Uterus (tissue), 4 donors: Measurements from ENCODE around the gene PLXNA4. TPM values are rescaled to one million over a fixed set of nuclear protein-coding genes. Genes with fewer than 3 reads are reported as not detected.

Experiments
- DNase-seq, 2 donors: peaks; one replicate each; pipeline ENCODE4 v3.0.0-alpha.2; 2019 to 2020
- H3K27ac ChIP-seq, 2 donors: fragments of 200-600 bp; sonication (generic); 1 replicate in 1 of 2; 2 replicates in 1 of 2; pipeline ENCODE4 v1.5.1; 2016 to 2018
- H3K27me3 ChIP-seq, 2 donors: fragments of 200-600 bp; sonication (generic); one replicate each; pipeline ENCODE4 v1.5.1; 2018 to 2019; ENCODE audit warnings: control low read depth in 1 of 2
- H3K36me3 ChIP-seq, 2 donors: fragments of 200-600 bp; sonication (generic); one replicate each; pipeline ENCODE4 v1.5.1; 2019; ENCODE audit warnings: control low read depth in 1 of 2
- H3K4me1 ChIP-seq, 2 donors: fragments of 200-600 bp; sonication (generic); one replicate each; pipeline ENCODE4 v1.5.1; 2018 to 2019; ENCODE audit warnings: control low read depth in 1 of 2
- H3K4me3 ChIP-seq, 2 donors: fragments of 200-600 bp; sonication (generic); 1 replicate in 1 of 2; 2 replicates in 1 of 2; pipeline ENCODE4 v1.5.1; 2018 to 2019; ENCODE audit warnings: mild to moderate bottlenecking in 1 of 2
- H3K9me3 ChIP-seq, 2 donors: fragments of 200-600 bp; sonication (generic); one replicate each; pipeline ENCODE4 v1.5.1; 2019; ENCODE audit warnings: control low read depth in 1 of 2
- CTCF ChIP-seq, 4 experiments: fragments of 200-600 bp in 2 of 4; fragments of 450-650 bp in 2 of 4; sonication (generic) in 2 of 4; IDR thresholded peaks; one replicate each; pipeline ENCODE4 v1.5.1; 2016 to 2019; ENCODE audit warnings: antibody characterized with exemption in 4 of 4, mild to moderate bottlenecking in 2 of 4, moderate library complexity in 1 of 4
- POLR2A ChIP-seq, 2 donors: fragments of 450-650 bp; IDR thresholded peaks; one replicate each; pipeline ENCODE4 v1.6.1; 2016; ENCODE audit warnings: antibody characterized with exemption in 2 of 2, mild to moderate bottlenecking in 1 of 2, moderate library complexity in 1 of 2
- intact Hi-C: fragments of 100-400 bp; cut with DNase I; formaldehyde crosslinking; loops from one replicate; pipeline ENCODE4 v1.15.1; 2023; ENCODE audit warnings: low total_unique reads
- total RNA-seq, 4 donors: library from RNA; depleted of rRNA in 3 of 4; stranded (reverse); fragments of >200 nt in 3 of 4; gene quantifications; one replicate each; pipeline versions ENCODE4 v1.1.0 to v1.2.4, GENCODE V29; 2014 to 2023
- donor health status: DM: yes; HTN: yes; CAD: no.

The PLXNA4 gene
- total RNA-seq, 4 donors from 2014 or later: 4.1 to 16.5 (median 7.7) TPM

- TF ChIP-seq POLR2A (IDR thresholded peaks at IDR 0.05) (no peak), CTCF (IDR thresholded peaks at IDR 0.05) (no peak)
- DNase-seq: no peak
- no peaks in the 10 kb centered on the region for H3K4me1 ChIP-seq
- no peaks in the 10 kb centered on the region for H3K27me3 ChIP-seq
- no peak overlapping the region for H3K27ac ChIP-seq
- H3K4me3 ChIP-seq: no peak overlapping the region
- intact Hi-C loops: no loop called here
- H3K9me3 ChIP-seq: no peaks in the 10 kb centered on the region
- no peaks in the 10 kb centered on the region for H3K36me3 ChIP-seq
Measured at GRCh38 chr7:132455378-132455777, 120.9 kb downstream of the PLXNA4 start.

- TF ChIP-seq POLR2A (IDR thresholded peaks at IDR 0.05): no peak
- no peak for TF ChIP-seq CTCF (IDR thresholded peaks at IDR 0.05)
- no peaks in the 10 kb centered on the region for H3K9me3 ChIP-seq
- H3K36me3 ChIP-seq: no peaks in the 10 kb centered on the region
- no peaks in the 10 kb centered on the region for H3K27me3 ChIP-seq
- no peak overlapping the region for H3K4me3 ChIP-seq
- DNase-seq: no peak
- no peak overlapping the region for H3K27ac ChIP-seq
- H3K4me1 ChIP-seq: no peaks in the 10 kb centered on the region
- intact Hi-C loops: no loop called here
Measured at GRCh38 chr7:132453826-132454225, 122.4 kb downstream of the PLXNA4 start.

GRCh38 chr7:132451161-132451560 lies 125.1 kb downstream of the PLXNA4 start:
- intact Hi-C loops: no loop called here
- no peak overlapping the region for H3K27ac ChIP-seq
- no peak for DNase-seq

GRCh38 chr7:132450696-132451095 lies 125.6 kb downstream of the PLXNA4 start:
- intact Hi-C loops: no loop called here
- no peaks in the 10 kb centered on the region for H3K27me3 ChIP-seq
- no peaks in the 10 kb centered on the region for H3K9me3 ChIP-seq
- H3K27ac ChIP-seq: no peak overlapping the region
- H3K4me1 ChIP-seq: no peaks in the 10 kb centered on the region
- H3K4me3 ChIP-seq: no peak overlapping the region
- no peak for DNase-seq
- no peak for TF ChIP-seq POLR2A (IDR thresholded peaks at IDR 0.05)
- no peaks in the 10 kb centered on the region for H3K36me3 ChIP-seq

More at GRCh38 chr7:132451161-132451560, 125.1 kb downstream of the PLXNA4 start:
- H3K4me1 ChIP-seq: no peaks in the 10 kb centered on the region
- H3K27me3 ChIP-seq: no peaks in the 10 kb centered on the region
- no peaks in the 10 kb centered on the region for H3K9me3 ChIP-seq
- TF ChIP-seq CTCF (IDR thresholded peaks at IDR 0.05) (no peak), POLR2A (IDR thresholded peaks at IDR 0.05) (no peak)
- H3K4me3 ChIP-seq: no peak overlapping the region
- H3K36me3 ChIP-seq: no peaks in the 10 kb centered on the region

GRCh38 chr7:132450188-132450587 lies 126.1 kb downstream of the PLXNA4 start:
- intact Hi-C loops: no loop called here
- Histone ChIP-seq H3K4me3 (no peak overlapping the region), H3K36me3 (no peaks in the 10 kb centered on the region), H3K27me3 (no peaks in the 10 kb centered on the region), H3K4me1 (no peaks in the 10 kb centered on the region), H3K27ac (no peak overlapping the region), H3K9me3 (no peaks in the 10 kb centered on the region)
- DNase-seq: no peak
- TF ChIP-seq POLR2A (IDR thresholded peaks at IDR 0.05): no peak
- no peak for TF ChIP-seq CTCF (IDR thresholded peaks at IDR 0.05)

DNA sequence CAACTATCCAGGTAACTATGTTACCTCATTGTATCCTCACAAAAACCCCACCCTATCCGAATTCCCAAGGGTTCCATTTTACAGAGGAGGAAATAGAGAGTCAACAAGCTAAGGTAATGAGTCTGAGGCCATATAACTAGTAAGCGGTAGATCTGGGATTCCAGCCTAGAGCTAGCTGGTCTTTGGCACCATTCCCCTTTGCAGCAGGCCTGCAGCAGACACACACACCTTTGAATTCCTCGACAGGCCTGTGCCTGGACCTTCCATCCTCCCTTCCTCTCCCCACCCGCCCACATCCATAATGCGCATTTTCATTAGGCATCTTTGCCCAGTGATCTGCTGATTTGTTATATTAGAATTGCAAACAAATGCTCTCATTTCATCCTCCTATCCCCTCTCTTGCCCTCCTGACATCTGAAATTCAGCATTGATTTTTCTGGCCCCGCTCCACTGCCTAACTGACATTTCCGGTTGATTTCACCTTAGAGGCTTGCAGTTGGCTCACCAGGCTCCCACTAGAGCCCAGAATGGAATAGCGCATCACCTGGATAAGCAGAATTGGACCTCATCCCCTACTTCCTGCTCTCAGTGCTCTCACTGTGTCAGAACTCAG lies 129.5 kb downstream of the PLXNA4 start:
- no peaks in the 10 kb centered on the region for H3K36me3 ChIP-seq
- no peaks in the 10 kb centered on the region for H3K27me3 ChIP-seq
- no peaks in the 10 kb centered on the region for H3K9me3 ChIP-seq
- TF ChIP-seq POLR2A (IDR thresholded peaks at IDR 0.05) (no peak), CTCF (IDR thresholded peaks at IDR 0.05) (no peak)
- H3K4me1 ChIP-seq: no peaks in the 10 kb centered on the region
- DNase-seq: no peak
- intact Hi-C loops: no loop called here
- no peak overlapping the region for H3K27ac ChIP-seq
- no peak overlapping the region for H3K4me3 ChIP-seq
